GM19035 (cell line): ENCODE measurements around the gene ADI1.

Experiments used
- ATAC-seq: cut with Tn5 transposase; IDR thresholded peaks from one replicate; pipeline ENCODE4 v1.9.1; 2021; ENCODE audit not compliant: unreplicated experiment

The ADI1 gene

DNA sequence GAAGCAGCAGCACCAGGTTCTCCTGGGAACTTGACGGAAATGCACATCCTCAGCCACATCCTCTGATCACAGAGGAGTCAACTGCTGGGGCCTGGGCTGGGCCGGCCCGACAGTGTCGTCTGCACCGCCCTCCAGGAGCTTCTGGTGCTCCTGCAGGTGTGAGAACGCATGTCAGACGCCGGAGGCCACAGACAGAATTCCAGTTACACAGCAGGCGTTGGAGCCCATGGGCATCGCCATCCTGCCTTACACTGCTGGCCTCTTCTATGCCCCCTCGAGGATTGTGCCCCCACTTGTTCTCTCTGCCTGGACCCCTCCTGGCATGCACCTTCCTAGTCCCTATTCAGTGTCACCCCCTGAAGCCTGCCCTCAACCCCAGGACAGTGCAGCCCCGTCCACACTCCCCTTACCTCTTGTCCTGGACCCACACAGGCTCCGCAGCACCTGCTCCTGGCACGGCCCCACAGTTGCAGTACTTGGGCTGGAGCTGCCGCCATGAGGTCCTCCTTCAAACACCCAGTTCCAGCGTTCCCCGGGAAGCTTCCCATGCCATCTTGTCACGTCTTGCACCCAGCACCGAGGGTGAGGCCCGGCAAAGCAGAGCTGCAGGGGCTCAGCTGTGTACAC is 37.5 kb downstream of the ADI1 start:
- no peak for ATAC-seq

DNA sequence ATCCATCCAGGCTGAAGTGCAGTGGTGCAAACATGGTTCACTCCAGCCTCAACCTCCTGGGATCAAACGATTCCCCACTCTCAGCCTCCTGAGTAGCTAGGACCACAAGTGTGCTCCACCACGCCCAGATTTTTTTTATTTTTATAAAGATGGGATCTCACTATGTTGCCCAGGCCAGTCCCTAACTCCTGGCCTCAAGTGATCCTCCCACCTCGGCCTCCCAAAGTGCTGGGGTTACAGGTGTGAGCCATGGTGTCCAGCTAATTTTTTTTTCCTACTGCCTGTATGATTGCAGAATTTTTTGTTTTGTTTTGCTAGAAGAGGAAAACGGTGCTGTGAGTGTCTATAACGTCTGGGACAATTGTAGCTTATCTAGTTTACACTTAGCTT is 38.3 kb downstream of the ADI1 start:
- no peak for ATAC-seq

DNA sequence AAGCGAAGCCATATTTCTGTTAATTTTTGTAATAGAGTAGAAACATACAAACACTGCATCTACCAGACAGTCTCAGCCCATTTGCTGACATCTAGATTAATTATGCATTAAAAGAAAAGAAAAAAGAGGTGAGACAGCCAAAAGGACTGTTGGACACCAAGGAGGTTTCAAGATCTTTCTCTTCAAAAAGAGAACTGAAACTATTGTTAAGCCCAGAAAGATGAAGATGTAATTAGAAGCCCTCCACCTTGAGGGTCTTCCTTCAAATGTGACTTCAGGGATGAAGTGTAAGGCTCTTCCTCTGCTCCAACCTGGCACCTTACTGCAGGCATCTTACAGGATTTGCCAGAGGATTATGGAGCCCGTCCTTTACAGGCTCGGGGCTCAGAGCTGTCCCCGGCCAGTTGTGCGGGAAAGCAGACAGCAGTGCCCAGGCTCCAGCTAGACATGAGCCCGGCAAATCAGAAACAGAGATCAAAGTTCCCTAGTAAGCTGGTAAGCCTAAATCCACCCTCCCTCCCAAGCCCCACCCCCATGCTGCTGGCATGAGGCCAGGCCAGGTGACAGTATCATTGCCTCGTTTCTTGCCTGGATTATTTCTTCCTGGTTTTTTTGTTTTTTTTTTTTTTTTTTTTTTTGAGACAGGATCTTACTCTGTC is 38.9 kb downstream of the ADI1 start:
- no peak for ATAC-seq

DNA sequence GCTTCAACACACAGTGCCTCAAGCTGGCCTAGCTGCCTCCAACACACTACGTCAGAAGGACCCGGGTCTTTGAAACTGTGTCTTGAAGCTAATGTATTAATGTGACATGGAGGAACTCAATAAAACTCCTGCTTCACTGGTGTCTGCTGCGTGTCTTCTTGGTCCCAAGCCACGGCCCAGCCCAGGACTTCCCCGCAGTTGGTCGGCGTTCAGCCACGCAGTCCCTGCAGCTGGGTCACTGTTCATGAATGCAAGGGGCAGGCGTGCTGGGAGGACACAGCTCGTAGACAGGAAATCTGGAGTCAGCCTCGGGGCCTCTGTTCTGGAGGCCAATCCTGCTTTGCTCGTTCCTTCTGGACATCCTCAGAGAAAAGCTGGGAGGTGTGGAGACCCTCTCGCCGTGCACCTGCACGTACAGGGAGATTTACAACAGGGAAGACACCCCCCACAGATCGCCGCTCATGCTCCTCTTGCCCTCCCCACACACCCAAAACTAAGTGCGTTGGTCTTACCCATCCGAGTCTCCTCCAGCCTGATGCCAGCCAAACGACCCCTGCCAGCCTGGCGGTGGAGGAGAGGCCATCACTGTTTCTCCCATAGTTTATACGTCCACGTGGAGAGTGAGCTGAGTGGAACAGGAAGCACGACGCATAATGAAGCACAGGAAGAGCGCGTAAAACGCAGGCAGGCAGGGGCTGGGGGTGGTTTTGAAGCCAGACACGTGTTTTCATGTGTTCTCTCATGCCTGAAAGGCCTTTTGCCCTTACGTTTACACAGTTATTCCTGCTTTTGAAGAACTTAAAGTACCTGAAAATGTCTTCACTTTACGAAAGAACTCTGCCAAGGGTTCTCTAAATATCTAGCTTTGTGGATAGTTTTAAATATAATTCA is 39.7 kb downstream of the ADI1 start:
- ATAC-seq, result no peak

DNA sequence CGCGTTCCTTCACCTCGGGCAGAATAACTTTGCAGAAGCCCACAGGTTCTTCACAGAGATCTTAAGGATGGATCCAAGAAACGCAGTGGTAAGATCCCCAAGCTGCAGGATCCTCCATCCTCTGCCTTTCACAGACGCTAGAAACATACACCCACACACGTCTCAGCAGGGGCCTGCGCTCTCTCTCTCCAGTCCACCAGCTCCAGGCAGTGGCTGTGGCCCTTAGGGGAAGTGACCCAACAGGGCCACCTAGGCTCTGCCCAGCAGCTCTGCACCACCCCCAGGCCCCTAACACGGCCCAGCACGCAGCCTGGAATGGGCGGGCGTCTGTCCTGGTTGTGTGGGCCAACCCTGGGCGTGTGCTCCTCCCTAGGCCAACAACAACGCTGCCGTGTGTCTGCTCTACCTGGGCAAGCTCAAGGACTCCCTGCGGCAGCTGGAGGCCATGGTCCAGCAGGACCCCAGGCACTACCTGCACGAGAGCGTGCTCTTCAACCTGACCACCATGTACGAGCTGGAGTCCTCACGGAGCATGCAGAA is 40.4 kb downstream of the ADI1 start:
- ATAC-seq, result no peak

DNA sequence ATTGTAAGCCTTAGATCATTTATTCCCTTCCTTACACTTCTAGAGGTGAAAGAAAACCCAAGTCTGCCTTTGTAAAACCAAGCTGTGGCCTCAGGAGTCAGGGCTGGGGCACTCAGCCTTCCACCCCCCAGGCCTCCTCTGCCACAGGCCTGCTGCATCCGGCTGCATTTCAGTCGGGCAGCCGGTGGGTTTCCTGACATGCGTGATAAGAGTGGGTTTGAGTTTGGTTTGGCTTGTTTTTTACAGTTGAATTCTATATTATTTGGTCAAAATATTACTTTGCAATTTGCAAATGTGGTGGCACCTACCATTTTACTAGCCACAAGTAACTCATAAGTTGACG is 42.4 kb downstream of the ADI1 start:
- ATAC-seq, result no peak

DNA sequence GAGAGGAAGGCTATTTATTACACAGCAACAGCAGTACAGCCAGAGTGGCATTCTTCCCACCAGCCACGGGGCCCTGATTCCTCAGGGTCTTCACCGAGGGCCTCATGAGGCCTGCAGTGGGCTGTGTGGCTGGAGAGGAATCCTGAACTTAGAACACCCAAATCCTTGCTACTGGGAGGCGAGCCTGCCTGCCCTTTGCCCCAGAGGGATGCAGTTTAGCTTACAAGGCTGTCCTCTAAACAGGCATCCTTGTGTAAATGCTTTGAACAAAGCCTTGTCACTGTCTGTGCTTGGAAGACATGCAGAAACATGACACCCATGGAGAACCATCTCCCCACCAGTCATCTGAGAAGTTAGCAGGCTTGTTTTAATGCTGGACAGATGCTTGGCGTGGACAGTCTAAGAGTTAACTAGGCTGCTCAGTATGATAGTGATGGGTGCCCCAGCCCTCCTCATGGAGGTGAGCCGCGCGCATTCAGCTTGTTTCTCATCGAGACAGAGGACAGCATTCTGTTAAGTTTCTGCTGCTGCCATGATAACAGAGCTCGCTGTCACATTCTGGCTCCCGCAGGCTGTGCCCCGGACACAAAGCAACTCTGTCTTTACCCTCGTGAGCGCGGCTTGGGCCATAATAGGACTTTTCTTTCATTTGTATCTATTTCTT is 42.9 kb downstream of the ADI1 start:
- no peak for ATAC-seq

DNA sequence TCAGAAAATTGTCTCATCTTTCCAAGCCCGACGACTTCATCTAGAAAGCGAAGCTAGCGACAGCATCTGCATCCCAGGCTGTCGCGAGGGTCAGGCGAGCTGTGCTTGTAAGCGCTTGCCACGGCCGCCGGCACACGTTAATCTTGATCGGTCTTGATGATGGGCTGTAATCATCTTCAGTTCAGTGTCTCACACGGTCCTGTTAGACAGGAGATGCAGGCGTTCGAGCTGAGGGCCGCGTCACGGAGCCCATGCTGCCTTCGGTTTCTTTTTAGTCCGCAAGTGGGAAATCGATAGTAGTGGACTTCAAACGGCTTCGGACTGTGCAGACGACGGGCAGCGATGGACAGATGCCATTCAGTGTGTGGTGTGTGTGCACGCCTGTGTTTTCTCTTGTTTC is 43.6 kb downstream of the ADI1 start:
- no peak for ATAC-seq

DNA sequence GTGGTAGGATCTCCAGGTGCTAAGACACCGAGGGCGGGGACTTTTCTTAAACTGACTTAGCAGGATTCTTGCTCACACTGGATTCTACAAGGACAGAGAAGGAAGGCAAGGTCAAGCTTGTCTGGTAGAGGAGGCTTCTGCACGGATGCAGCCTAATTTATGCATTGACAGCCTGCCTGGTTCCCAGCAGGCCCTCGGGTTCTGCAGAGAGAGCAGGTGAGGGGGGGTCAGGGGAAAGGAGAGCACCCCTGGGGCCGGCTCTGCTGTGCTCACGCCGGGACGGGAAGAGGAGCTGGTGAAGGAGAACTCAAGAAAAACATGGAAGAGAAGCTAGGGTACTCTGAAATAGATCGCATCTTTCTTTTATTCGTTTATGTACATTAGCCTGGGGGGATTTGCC is 46.4 kb downstream of the ADI1 start:
- no peak for ATAC-seq

DNA sequence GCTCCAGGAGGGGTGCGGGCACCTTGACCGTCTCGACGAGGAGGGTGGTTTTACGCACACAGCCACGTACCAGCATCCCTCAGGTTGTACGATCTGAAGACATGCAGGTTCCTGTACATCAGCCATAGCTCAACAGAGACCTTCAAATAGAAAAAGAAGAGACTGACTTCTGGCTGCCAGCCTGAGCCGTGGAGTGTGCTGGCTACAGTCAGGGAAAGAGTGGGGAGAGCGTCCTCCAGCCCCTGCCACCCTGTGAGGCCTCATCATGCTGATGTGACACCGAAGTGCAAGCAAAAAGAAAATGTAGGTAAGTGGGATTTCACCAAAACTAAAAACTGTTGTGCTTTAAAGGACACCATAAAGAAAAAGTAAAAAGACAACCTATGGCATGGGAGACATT is 47.0 kb downstream of the ADI1 start:
- ATAC-seq, result no peak

DNA sequence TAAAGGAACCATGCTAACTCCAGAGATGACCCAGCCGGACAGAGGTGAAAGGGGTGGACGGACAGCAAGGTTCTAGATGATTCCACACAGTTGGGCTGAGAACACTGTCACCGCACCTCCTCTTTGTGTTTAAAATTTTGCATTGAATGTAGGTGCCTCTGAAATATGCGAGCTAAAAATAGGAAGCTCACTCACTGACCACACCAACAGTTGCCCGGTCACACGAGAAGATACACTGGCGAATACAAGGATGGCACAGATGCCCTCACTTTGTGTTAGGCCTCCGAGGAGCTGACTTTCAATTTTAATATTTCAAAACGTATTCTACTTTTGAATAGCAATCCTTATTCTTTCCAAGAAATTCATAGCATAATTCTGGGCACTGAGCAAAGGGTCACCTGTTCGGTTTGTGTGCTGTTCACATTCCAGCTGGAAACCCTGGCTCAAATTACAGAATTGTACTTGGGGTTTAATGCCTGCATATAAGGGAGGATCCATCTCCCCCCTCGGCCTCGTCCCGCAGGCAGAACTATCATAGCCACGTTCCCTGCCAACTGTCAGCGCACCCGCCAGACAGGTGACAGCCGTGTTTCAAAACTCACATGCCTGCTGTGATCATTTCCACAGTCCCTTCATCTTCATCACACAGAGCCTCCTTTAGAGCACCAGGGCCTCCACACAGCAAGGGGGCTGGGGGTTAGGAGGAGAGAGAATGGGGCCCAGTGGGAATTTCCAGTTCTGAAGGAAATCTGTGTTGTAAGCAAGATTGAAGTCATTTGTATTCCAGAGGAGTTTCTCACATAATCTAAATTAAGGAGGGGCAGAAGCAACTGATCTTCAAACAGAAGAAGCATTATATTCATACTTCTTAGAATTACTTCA is 48.2 kb downstream of the ADI1 start:
- ATAC-seq, result no peak

DNA sequence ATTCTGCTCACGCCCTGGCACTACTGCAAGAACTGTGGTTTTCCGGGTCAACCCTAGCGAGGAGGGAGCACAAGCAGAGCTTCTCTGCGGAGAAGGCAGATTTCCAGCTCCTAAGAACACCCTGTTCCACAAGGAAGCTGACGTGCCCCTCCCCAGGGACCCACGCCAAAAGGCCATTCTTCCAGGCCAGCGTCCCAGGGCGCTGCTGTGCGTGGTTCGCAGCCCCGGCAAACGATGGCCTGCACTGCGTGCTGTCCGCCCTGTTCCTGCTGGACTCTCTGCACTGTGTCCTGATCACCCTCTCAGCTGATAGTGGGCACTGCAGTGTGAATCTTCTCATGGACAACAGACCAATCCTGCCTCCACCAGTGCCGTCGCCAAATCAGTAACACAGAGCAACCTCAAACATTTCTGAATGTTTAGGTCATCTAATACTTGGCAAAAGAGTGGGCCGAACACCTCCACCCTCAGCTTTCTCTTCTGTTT is 49.1 kb downstream of the ADI1 start:
- ATAC-seq, result no peak

DNA sequence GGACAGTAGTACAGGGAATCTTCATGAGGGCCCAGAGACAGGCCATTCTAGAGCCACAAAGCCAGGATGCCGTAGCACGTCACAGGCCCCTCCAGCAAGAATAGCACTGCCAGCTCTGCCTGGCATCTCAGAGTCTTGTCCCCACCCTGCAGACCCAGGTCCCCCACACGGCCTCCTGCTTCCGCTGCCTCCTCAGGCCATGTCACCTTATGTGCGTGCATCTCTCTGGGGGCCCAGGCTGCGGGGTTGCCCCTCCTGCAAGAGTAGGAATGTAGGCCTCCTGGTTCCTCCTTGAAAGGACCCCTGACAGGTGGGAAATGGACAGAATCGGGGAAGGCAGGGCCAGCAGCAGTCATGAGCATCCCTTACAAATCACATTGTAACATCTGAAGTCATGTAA is 49.8 kb downstream of the ADI1 start:
- no peak for ATAC-seq

DNA sequence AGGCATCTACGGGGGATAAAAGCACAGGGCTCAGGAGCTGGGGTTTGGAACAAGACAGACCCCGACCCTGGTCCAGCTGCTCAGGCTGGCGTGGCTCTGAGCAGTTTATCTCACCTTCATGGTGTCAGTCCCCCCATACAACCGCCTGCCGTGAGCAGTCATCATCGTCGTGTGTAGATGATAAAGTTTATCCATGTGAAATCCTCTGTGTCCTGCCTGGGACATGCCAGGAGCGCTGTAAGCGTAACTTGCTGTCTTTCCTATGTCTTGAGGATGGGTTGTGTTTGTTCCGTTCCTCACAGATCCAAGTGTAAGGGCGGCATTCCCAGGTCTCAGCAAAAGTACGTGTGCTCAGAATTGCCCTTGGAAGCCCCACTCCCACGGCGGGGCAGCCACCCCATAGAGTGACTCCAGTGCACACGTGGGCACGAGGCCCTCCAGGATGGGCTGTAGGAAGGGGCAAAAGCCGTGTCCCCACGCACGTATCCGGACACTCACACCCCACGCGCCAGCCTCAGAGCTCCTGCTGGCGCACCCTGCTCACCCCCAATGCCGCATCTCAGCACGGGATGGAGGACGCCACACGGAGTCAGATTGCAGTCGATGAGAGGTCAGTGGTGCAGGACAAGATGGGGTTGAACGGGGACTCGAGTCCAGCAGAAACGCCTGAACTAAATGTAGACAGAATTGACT is 50.9 kb downstream of the ADI1 start:
- no peak for ATAC-seq

DNA sequence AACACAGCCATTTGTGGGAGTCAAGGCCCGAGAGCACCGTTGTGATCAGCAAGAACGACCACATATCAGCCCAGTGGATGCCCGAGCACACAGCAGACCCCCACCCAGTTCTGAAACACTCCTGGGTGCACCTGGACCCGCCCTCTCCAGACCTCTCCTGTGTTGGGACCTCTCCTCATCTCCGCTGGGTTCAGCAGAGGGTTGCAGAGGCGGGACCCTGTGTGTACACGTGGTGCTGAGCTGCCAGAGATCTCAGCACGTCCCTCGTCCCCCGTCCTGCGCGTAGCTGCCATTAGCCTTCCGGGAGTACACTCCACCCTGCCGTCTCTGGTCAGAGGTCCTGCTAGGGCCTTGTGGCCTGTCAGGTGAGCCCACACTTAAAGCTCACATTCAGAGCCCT is 51.7 kb downstream of the ADI1 start:
- ATAC-seq, result no peak

DNA sequence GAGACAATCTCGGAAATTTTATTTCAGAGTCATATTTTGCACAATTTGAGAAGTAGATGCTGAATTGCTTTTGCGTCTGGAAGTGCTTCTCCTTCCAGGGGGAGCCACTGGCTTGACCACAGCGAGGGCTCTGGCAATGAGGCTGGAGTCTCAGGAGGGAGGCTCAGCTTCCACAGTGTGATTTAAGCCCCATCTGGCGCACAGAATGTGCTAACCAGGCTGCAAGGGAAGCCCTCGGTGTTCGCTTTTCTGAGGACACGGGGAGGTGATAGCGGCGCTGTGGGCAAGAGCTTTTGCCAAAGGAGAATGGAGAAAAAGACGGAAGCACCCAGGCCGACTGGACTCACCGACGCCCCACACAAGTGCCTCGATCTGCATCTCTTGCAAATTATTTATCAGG is 52.4 kb downstream of the ADI1 start:
- no peak for ATAC-seq

DNA sequence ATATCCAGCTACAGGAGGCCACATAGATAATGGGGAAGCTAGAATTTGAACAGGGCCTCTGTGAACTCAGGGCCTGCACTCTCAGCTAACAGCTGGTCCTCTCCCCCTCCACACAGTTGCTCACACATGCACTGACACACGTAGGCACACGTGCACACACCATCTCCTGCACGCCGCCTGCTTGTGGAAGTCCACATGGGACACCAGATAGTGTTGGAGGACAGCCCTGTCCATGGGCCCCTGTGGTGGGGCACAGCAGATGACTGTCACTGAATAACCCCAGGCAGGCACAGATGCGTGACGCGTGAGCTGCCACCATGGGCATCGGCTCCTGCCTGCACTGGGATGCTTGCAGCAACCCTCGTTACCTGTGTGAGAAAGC is 52.9 kb downstream of the ADI1 start:
- ATAC-seq, result no peak

DNA sequence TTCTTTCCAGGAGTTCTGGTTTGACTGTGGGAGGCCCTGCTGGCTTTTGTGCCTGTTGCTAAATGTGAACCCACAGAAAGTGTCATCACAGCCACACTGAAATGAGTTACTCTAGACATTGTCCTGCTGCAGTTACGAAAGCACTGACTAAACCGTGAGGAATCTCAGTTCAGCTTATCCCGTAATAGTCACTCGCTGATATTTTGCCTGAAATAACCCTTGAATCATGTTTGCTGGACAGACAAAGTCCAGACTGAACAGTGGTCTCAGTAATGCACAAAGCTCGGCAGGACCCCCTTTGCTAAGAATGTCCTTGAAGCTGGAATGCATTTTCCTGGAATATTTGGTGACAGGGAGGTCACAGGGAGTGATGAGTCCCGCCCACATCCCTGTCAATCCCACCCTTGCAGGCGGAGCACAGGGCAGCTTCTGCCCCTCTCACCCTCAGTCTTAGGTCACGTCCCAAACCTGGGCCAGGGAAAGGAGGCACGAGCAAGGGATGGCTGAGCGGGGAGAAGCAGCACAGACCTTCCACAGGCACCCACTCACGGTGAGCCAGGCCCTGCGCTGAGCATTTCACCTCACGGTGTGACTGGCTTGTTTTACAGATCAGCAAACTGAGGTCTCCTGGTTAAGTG is 53.4 kb downstream of the ADI1 start:
- ATAC-seq, result no peak

DNA sequence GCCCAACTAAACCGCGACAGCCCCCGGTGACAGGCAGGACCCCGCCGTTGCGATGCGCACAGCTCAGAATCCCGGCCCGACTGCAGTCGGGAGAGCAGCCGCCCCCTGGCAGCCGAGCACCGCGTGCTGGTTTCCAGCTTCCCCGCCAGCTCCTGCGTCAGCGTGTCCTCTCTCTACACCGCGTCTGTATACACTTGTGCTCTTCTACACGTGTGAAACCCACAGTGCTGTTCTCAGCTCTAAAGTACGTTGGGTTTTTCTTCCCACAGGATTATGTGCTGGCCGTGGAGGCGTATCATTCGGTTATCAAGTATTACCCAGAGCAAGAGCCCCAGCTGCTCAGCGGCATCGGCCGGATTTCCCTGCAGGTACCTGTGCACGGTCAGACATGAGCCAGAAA is 54.0 kb downstream of the ADI1 start:
- ATAC-seq, result no peak
